GM21825 (cell line): ENCODE measurements around the gene RBM47.

Source experiments
- ATAC-seq: cut with Tn5 transposase; IDR thresholded peaks from one replicate; pipeline ENCODE4 v1.9.1; 2021; ENCODE audit warnings: mild to moderate bottlenecking, moderate library complexity; ENCODE audit not compliant: unreplicated experiment

Gene RBM47

GRCh38 chr4:40592034-40592433 lies 37.6 kb downstream of the RBM47 start:
- ATAC-seq = no peak

- no peak for ATAC-seq
Observed at GRCh38 chr4:40587826-40588225, 41.8 kb downstream of the RBM47 start.

- no peak for ATAC-seq
Observed at GRCh38 chr4:40587351-40587750, 42.3 kb downstream of the RBM47 start.

- no peak for ATAC-seq
Observed at GRCh38 chr4:40586729-40587128, 42.9 kb downstream of the RBM47 start.

GRCh38 chr4:40586034-40586433 lies 43.6 kb downstream of the RBM47 start:
- ATAC-seq = no peak

GRCh38 chr4:40585201-40585799 lies 44.4 kb downstream of the RBM47 start:
- no peak for ATAC-seq

GRCh38 chr4:40584517-40585141 lies 45.0 kb downstream of the RBM47 start:
- no peak for ATAC-seq

- no peak for ATAC-seq
Observed at GRCh38 chr4:40583850-40584439, 45.7 kb downstream of the RBM47 start.

GRCh38 chr4:40582413-40582812 lies 47.3 kb downstream of the RBM47 start:
- ATAC-seq = no peak

GRCh38 chr4:40581254-40582140 lies 48.2 kb downstream of the RBM47 start:
- ATAC-seq = no peak

- ATAC-seq = no peak
Observed at GRCh38 chr4:40579983-40580382, 49.7 kb downstream of the RBM47 start.

- no peak for ATAC-seq
Observed at GRCh38 chr4:40577588-40578253, 51.9 kb downstream of the RBM47 start.

- peak; percentile 61 for ATAC-seq
Observed at GRCh38 chr4:40576651-40577480, 52.8 kb downstream of the RBM47 start.

- no peak for ATAC-seq
Observed at GRCh38 chr4:40575846-40576245, 53.8 kb downstream of the RBM47 start.

GRCh38 chr4:40573593-40574311 lies 55.9 kb downstream of the RBM47 start:
- no peak for ATAC-seq

GRCh38 chr4:40572692-40573310 lies 56.9 kb downstream of the RBM47 start:
- ATAC-seq = no peak

- ATAC-seq = no peak
Observed at GRCh38 chr4:40571208-40571607, 58.5 kb downstream of the RBM47 start.

- no peak for ATAC-seq
Observed at GRCh38 chr4:40570348-40571077, 59.2 kb downstream of the RBM47 start.
